DND-41 (cell line): Measurements from ENCODE around the gene ZCCHC2.

Experiments used
- EZH2 ChIP-seq: IDR thresholded peaks from 3 replicates; pipeline ENCODE4 v1.6.1; 2012; ENCODE audit warnings: borderline replicate concordance, low read depth, mild to moderate bottlenecking, moderate library complexity, low read length, inconsistent platforms; ENCODE audit not compliant: severe bottlenecking
- TF ChIP-seq, protein P1 (sequence below): IDR thresholded peaks from 2 replicates; pipeline ENCODE4 v1.5.1; 2012; ENCODE audit warnings: borderline replicate concordance, low read length, moderate library complexity, mild to moderate bottlenecking; ENCODE audit not compliant: poor library complexity, severe bottlenecking; ENCODE audit errors: extremely low read depth

DNA sequence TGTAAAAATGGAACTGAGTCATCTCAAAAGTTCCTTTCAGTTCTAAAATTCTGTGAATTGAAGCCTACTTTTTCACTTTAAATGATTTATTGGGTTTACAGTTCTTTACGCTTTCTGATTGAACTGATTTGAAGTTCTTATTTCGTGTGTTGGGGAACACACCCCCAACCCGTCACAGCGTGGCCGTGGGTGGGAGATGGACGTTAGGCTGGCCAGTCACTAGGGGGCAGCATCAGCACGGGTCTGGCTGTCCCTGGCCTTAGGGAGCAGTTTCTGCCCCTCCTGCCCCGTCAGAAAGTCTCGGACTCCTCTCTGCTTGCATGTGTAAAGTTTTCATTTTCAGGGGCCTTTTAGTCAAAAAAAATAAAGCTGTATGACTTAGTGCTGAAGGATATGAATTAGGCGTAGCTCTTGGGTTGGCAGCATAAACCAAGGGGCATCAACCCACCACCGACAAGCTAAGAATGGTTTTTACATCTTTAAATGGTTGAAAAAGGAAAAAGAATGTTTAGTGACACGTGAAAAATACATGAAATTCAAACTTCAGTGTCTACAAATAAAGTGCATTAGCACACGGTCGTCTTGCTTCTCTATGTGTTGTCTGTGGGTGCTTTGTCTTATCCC is 63.4 kb downstream of the ZCCHC2 start:
- TF ChIP-seq, protein P1, sequence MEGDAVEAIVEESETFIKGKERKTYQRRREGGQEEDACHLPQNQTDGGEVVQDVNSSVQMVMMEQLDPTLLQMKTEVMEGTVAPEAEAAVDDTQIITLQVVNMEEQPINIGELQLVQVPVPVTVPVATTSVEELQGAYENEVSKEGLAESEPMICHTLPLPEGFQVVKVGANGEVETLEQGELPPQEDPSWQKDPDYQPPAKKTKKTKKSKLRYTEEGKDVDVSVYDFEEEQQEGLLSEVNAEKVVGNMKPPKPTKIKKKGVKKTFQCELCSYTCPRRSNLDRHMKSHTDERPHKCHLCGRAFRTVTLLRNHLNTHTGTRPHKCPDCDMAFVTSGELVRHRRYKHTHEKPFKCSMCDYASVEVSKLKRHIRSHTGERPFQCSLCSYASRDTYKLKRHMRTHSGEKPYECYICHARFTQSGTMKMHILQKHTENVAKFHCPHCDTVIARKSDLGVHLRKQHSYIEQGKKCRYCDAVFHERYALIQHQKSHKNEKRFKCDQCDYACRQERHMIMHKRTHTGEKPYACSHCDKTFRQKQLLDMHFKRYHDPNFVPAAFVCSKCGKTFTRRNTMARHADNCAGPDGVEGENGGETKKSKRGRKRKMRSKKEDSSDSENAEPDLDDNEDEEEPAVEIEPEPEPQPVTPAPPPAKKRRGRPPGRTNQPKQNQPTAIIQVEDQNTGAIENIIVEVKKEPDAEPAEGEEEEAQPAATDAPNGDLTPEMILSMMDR = peak; percentile 66
- no peak for TF ChIP-seq EZH2
